Measurements from ENCODE around the gene TCF7L2.

DNA sequence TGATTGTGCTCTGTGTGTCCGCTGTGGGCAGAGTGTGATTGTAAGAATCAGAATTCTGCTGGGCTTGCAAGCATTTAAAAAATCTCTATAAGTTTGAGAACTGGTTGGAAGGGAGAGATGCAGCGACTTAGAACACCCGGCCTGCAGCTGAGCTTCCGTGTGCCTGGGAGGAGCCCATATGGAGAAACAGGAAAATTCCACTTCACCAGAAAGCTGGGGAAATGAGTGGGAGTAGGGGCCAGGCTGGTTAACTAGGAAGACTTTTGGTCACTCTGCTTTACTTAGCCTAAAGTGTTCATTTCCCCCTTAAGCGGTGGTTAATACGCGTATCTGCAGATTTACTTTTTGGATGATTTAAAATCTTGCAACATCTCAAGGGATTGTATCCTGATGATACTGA lies 72.2 kb downstream of the TCF7L2 start:
- no peak for TF ChIP-seq ZNF274 (IDR thresholded peaks at IDR 0.05; ENCODE audit: low read depth, low read length)
- TF ChIP-seq YY1 (IDR thresholded peaks at IDR 0.05; ENCODE audit: insufficient read depth, insufficient read length): no peak
- TF ChIP-seq SUZ12 (IDR thresholded peaks at IDR 0.05; ENCODE audit: extremely low read depth, insufficient read depth, insufficient read length): no peak

Data from NT2/D1 (cell line).